GM19240 (cell line): ENCODE data around the gene IQUB.
"Not testable (repeated sequence)": the region's sequence is repeated elsewhere in the genome, so short reads cannot be mapped to it uniquely, and the experiment has no call there.

Experiments used
- DNase-seq: peaks from one replicate; pipeline ENCODE4 v3.0.0; 2011; ENCODE audit warnings: low spot score; ENCODE audit not compliant: insufficient read length

Gene IQUB

GRCh38 chr7:123539871-123540270, 5.5 kb upstream of the IQUB start:
- DNase-seq = no peak

- no peak for DNase-seq
Measured at GRCh38 chr7:123538897-123539296, 4.5 kb upstream of the IQUB start.

- DNase-seq = no peak
Measured at GRCh38 chr7:123538189-123538714, 3.9 kb upstream of the IQUB start.

GRCh38 chr7:123537026-123537642, 2.7 kb upstream of the IQUB start:
- no peak for DNase-seq

GRCh38 chr7:123535517-123535916, 1.1 kb upstream of the IQUB start:
- no peak for DNase-seq

GRCh38 chr7:123533929-123534382, 439 bp downstream of the IQUB start:
- DNase-seq = no peak

- no peak for DNase-seq
Measured at GRCh38 chr7:123533553-123533917, 860 bp downstream of the IQUB start.

GRCh38 chr7:123532788-123533552, 1.4 kb downstream of the IQUB start:
- not testable (repeated sequence) for DNase-seq

GRCh38 chr7:123532343-123532742, 2.1 kb downstream of the IQUB start:
- DNase-seq = not testable (repeated sequence)

- not testable (repeated sequence) for DNase-seq
Measured at GRCh38 chr7:123530035-123530591, 4.3 kb downstream of the IQUB start.

- no peak for DNase-seq
Measured at GRCh38 chr7:123528265-123528664, 6.1 kb downstream of the IQUB start.

- not testable (repeated sequence) for DNase-seq
Measured at GRCh38 chr7:123527712-123528225, 6.6 kb downstream of the IQUB start.

- not testable (repeated sequence) for DNase-seq
Measured at GRCh38 chr7:123526533-123526932, 7.9 kb downstream of the IQUB start.

- no peak for DNase-seq
Measured at GRCh38 chr7:123522066-123522465, 12.3 kb downstream of the IQUB start.

- no peak for DNase-seq
Measured at GRCh38 chr7:123505221-123505620, 29.2 kb downstream of the IQUB start.

GRCh38 chr7:123502201-123502600, 32.2 kb downstream of the IQUB start:
- no peak for DNase-seq

GRCh38 chr7:123500878-123501489, 33.4 kb downstream of the IQUB start:
- DNase-seq = no peak

GRCh38 chr7:123499211-123499970, 35.0 kb downstream of the IQUB start:
- no peak for DNase-seq

- DNase-seq = no peak
Measured at GRCh38 chr7:123498601-123499000, 35.8 kb downstream of the IQUB start.

- no peak for DNase-seq
Measured at GRCh38 chr7:123498031-123498430, 36.4 kb downstream of the IQUB start.

- DNase-seq = no peak
Measured at GRCh38 chr7:123494193-123494796, 40.1 kb downstream of the IQUB start.
